ENCODE results near the gene FOXL1.

The FOXL1 gene

GRCh38 chr16:86570558-86571529 lies 7.5 kb upstream of the FOXL1 start:
- Histone ChIP-seq H3K4me1 (ENCODE audit: insufficient read depth, low read length, severe bottlenecking) (peaks cover 56% of the 10 kb centered on the region), H3F3A (ENCODE audit: insufficient read depth, low read length) (0 out of 2 replicates have a peak, but pooled peaks cover 3% of the 10 kb centered on the region), H3K9ac (ENCODE audit: low read length) (peak overlapping the region; percentile 77), H3K4me3 (ENCODE audit: low read depth, low read length, poor library complexity, severe bottlenecking) (peak overlapping the region; percentile 65), H3K27ac (ENCODE audit: low read depth, low read length, poor library complexity, severe bottlenecking) (peak overlapping the region; percentile 91), H3K79me2 (ENCODE audit: insufficient read depth, low read length) (peaks cover 8% of the 10 kb centered on the region; the same call in 1 of the 2 replicates), H3K27me3 (ENCODE audit: insufficient read depth, low read length) (no peaks in the 10 kb centered on the region), H3K9me2 (ENCODE audit: low read depth, low read length) (no peaks in the 10 kb centered on the region), H3K9me3 (ENCODE audit: low read length) (no peaks in the 10 kb centered on the region), H3K36me3 (ENCODE audit: insufficient read depth, low read length) (peaks cover 21% of the 10 kb centered on the region; the same call in 1 of the 2 replicates), H3K4me2 (ENCODE audit: low read length) (peak overlapping the region; percentile 70), H2AFZ (ENCODE audit: low read length) (peak overlapping the region; percentile 53; the same call in 1 of the 2 replicates), H4K20me1 (ENCODE audit: insufficient read depth, low read length) (no peaks in the 10 kb centered on the region)
- TF ChIP-seq CTCF (IDR thresholded peaks at IDR 0.05; ENCODE audit: low read length), result no peak
- no peak for TF ChIP-seq EZH2 (IDR thresholded peaks at IDR 0.05; ENCODE audit: borderline replicate concordance, low read length)

GRCh38 chr16:86571530-86571915 lies 6.8 kb upstream of the FOXL1 start:
- H3K4me2 ChIP-seq (ENCODE audit: low read length), result peak overlapping the region; percentile 70
- H4K20me1 ChIP-seq (ENCODE audit: insufficient read depth, low read length), result no peaks in the 10 kb centered on the region
- no peaks in the 10 kb centered on the region for H3K9me2 ChIP-seq (ENCODE audit: low read depth, low read length)
- H3K27ac ChIP-seq (ENCODE audit: low read depth, low read length, poor library complexity, severe bottlenecking), result peak overlapping the region; percentile 91
- no peaks in the 10 kb centered on the region for H3K9me3 ChIP-seq (ENCODE audit: low read length)
- H3K4me3 ChIP-seq (ENCODE audit: low read depth, low read length, poor library complexity, severe bottlenecking), result peak overlapping the region; percentile 65
- no peak overlapping the region for H2AFZ ChIP-seq (ENCODE audit: low read length)
- H3K27me3 ChIP-seq (ENCODE audit: insufficient read depth, low read length), result no peaks in the 10 kb centered on the region
- H3K79me2 ChIP-seq (ENCODE audit: insufficient read depth, low read length), result peaks cover 8% of the 10 kb centered on the region; the same call in 1 of the 2 replicates
- peaks cover 27% of the 10 kb centered on the region; the same call in 1 of the 2 replicates for H3K36me3 ChIP-seq (ENCODE audit: insufficient read depth, low read length)
- peak overlapping the region; percentile 77 for H3K9ac ChIP-seq (ENCODE audit: low read length)
- H3K4me1 ChIP-seq (ENCODE audit: insufficient read depth, low read length, severe bottlenecking), result peaks cover 60% of the 10 kb centered on the region
- TF ChIP-seq EZH2 (IDR thresholded peaks at IDR 0.05; ENCODE audit: borderline replicate concordance, low read length) (no peak), CTCF (IDR thresholded peaks at IDR 0.05; ENCODE audit: low read length) (no peak)
- H3F3A ChIP-seq (ENCODE audit: insufficient read depth, low read length), result 0 out of 2 replicates have a peak, but pooled peaks cover 3% of the 10 kb centered on the region

GRCh38 chr16:86572041-86572521 lies 6.3 kb upstream of the FOXL1 start:
- peak overlapping the region; percentile 91 for H3K27ac ChIP-seq (ENCODE audit: low read depth, low read length, poor library complexity, severe bottlenecking)
- TF ChIP-seq CTCF (IDR thresholded peaks at IDR 0.05; ENCODE audit: low read length) (no peak), EZH2 (IDR thresholded peaks at IDR 0.05; ENCODE audit: borderline replicate concordance, low read length) (no peak)
- H3K27me3 ChIP-seq (ENCODE audit: insufficient read depth, low read length), result no peaks in the 10 kb centered on the region

More at GRCh38 chr16:86572041-86572521, 6.3 kb upstream of the FOXL1 start:
- Histone ChIP-seq H3K4me3 (ENCODE audit: low read depth, low read length, poor library complexity, severe bottlenecking) (peak overlapping the region; percentile 65), H3F3A (ENCODE audit: insufficient read depth, low read length) (0 out of 2 replicates have a peak, but pooled peaks cover 3% of the 10 kb centered on the region), H2AFZ (ENCODE audit: low read length) (no peak overlapping the region), H3K9me3 (ENCODE audit: low read length) (no peaks in the 10 kb centered on the region), H3K79me2 (ENCODE audit: insufficient read depth, low read length) (peaks cover 8% of the 10 kb centered on the region; the same call in 1 of the 2 replicates), H3K36me3 (ENCODE audit: insufficient read depth, low read length) (peaks cover 27% of the 10 kb centered on the region; the same call in 1 of the 2 replicates), H4K20me1 (ENCODE audit: insufficient read depth, low read length) (no peaks in the 10 kb centered on the region), H3K9me2 (ENCODE audit: low read depth, low read length) (no peaks in the 10 kb centered on the region), H3K9ac (ENCODE audit: low read length) (peak overlapping the region; percentile 77), H3K4me1 (ENCODE audit: insufficient read depth, low read length, severe bottlenecking) (peaks cover 66% of the 10 kb centered on the region), H3K4me2 (ENCODE audit: low read length) (peak overlapping the region; percentile 70)
